Small intestine (tissue), 7 donors: ENCODE measurements around the gene C2orf42. TPM values are rescaled to one million over a fixed set of nuclear protein-coding genes. Genes with fewer than 3 reads are reported as not detected.
"Not testable (repeated sequence)": the region's sequence is repeated elsewhere in the genome, so short reads cannot be mapped to it uniquely, and the experiment has no call there.

Source experiments
- DNase-seq, 2 donors: peaks; one replicate each; pipeline versions ENCODE4 v3.0.0 to v3.0.0-alpha.2; 2013
- FAIRE-seq: peaks from 2 replicates; lab custom pipeline; 2012; peaks lifted over from hg19 to GRCh38; lab: Jason Lieb, UNC
- H3K27ac ChIP-seq, 3 donors: one replicate each; pipeline ENCODE4 v1.5.1; 2013; ENCODE audit warnings: low read length in 2 of 3, mild to moderate bottlenecking in 2 of 3, control low read depth in 1 of 3, inconsistent platforms in 1 of 3, low read depth in 1 of 3, moderate library complexity in 1 of 3
- H3K27me3 ChIP-seq, 3 donors: one replicate each; pipeline ENCODE4 v1.6.1; 2013; ENCODE audit warnings: low read length in 3 of 3, inconsistent platforms in 1 of 3; ENCODE audit not compliant: control insufficient read depth in 3 of 3, insufficient read depth in 3 of 3
- H3K36me3 ChIP-seq, 3 donors: one replicate each; pipeline ENCODE4 v1.6.1; 2013; ENCODE audit warnings: low read length in 3 of 3, inconsistent platforms in 1 of 3, low read depth in 1 of 3, mild to moderate bottlenecking in 1 of 3, moderate library complexity in 1 of 3; ENCODE audit not compliant: control insufficient read depth in 3 of 3, insufficient read depth in 2 of 3
- H3K4me1 ChIP-seq, 3 donors: one replicate each; pipeline ENCODE4 v1.6.1; 2013; ENCODE audit warnings: low read length in 2 of 3, inconsistent platforms in 1 of 3, low read depth in 1 of 3, mild to moderate bottlenecking in 1 of 3, moderate library complexity in 1 of 3; ENCODE audit not compliant: control insufficient read depth in 3 of 3, insufficient read depth in 2 of 3
- H3K4me3 ChIP-seq, 3 donors: one replicate each; pipeline ENCODE4 v1.5.1; 2013; ENCODE audit warnings: low read length in 3 of 3, control low read depth in 1 of 3, inconsistent platforms in 1 of 3, low read depth in 1 of 3, mild to moderate bottlenecking in 1 of 3, moderate library complexity in 1 of 3
- H3K9me3 ChIP-seq, 2 donors: one replicate each; pipeline ENCODE4 v1.6.1; 2013; ENCODE audit warnings: low read depth in 1 of 2, low read length in 1 of 2; ENCODE audit not compliant: control insufficient read depth in 2 of 2, insufficient read depth in 1 of 2
- WGBS, 3 donors: extraction: QIAGEN DNeasy Blood & Tissue Kit; methylation state at CpG; one replicate each; pipeline ENCODE4 v1.1.7; 2013; 5-methylcytosine and 5-hydroxymethylcytosine counted together
- polyA plus RNA-seq, 4 donors: library from polyadenylated mRNA; stranded (reverse) in 3 of 4; unstranded in 1 of 4; fragments of 200-250 nt in 3 of 4; fragments of 120-200 nt in 1 of 4; gene quantifications; one replicate each; pipeline versions ENCODE4 v1.2.1 to v1.2.3, GENCODE V29; 2013
- donor health status: healthy with polysubstance abuse.
- donor health status: control.
- donor health status: control.
- donor health status: Bipolar disorder and iron deficiency.
- donor health status: healthy.

C2orf42 gene
- polyA plus RNA-seq, 4 donors = 4.3 to 11.9 (median 7.0) TPM

- Histone ChIP-seq H3K36me3 (no peaks in the 10 kb centered on the region), H3K4me3 (no peak overlapping the region), H3K9me3 (no peaks in the 10 kb centered on the region), H3K27ac (peak overlapping the region in 2 of 3 donors; percentile 28 to 80), H3K4me1 (peaks cover 4 to 40% (median 11%) of the 10 kb centered on the region in 3 donors), H3K27me3 (no peaks in the 10 kb centered on the region)
- WGBS, 3 donors = 75 to 79% (median 77%) methylated on average over 7 of the region's 7 CpGs
- FAIRE-seq (no peak), DNase-seq (peak; percentile 63)
Observed at GRCh38 chr2:70111752-70112591, 78.8 kb downstream of the C2orf42 start.

DNA sequence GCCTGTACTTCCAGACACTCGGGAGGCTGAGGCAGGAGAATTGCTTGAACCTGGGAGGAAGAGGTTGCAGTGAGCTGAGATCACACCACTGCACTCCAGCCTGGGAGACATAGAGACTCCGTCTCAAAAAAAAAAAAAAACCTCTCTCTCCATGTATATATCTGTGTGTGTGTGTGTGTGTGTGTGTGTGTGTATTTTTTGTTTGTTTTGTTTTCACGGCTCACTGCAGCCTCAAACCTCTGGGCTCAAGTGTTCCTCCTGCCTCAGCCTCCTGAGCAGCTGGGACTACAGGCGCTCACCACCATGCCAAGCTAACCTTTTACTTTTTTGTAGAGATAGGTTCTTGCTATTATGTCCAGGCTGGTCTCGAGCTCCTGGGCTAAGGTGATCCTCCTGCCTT, 80.4 kb downstream of the C2orf42 start:
- peak overlapping the region in 1 of 3 donors; percentile 94 for H3K27ac ChIP-seq
- H3K27me3 ChIP-seq, H3K9me3 ChIP-seq, H3K4me3 ChIP-seq, DNase-seq, H3K36me3 ChIP-seq, FAIRE-seq: not testable (repeated sequence)
- peaks cover 4 to 40% (median 11%) of the 10 kb centered on the region in 3 donors for H3K4me1 ChIP-seq
- 86 to 95% (median 88%) methylated on average over 4 to 5 of the region's 5 CpGs for WGBS, 3 donors

DNA sequence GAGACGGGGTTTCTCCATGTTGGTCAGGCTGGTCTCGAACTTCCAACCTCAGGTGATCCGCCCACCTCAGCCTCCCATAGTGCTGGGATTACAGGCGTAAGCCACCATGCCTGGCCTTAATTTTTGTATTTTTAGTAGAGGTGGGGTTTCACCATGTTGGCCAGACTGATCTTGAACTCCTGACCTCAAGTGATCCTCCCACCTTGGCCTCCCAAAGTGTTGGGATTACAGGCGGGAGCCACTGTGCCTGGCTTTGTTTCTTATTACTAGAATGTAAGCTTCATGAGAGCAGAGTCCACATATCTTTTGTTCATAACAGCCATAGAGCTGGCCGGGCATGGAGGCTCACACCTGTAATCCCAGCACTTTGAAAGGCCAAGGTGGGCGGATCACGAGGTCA, 84.7 kb downstream of the C2orf42 start:
- H3K27ac ChIP-seq, H3K36me3 ChIP-seq, FAIRE-seq, DNase-seq, H3K9me3 ChIP-seq, H3K4me3 ChIP-seq, H3K27me3 ChIP-seq: not testable (repeated sequence)
- WGBS, 3 donors = 92 to 97% (median 95%) methylated on average over 8 of the region's 8 CpGs
- peaks cover 4 to 39% (median 5%) of the 10 kb centered on the region in 3 donors for H3K4me1 ChIP-seq

- no peak for FAIRE-seq
- WGBS, 3 donors = 15 to 35% (median 16%) methylated on average over 11 of the region's 11 CpGs
Observed at GRCh38 chr2:70104231-70105111, 86.3 kb downstream of the C2orf42 start.

DNA sequence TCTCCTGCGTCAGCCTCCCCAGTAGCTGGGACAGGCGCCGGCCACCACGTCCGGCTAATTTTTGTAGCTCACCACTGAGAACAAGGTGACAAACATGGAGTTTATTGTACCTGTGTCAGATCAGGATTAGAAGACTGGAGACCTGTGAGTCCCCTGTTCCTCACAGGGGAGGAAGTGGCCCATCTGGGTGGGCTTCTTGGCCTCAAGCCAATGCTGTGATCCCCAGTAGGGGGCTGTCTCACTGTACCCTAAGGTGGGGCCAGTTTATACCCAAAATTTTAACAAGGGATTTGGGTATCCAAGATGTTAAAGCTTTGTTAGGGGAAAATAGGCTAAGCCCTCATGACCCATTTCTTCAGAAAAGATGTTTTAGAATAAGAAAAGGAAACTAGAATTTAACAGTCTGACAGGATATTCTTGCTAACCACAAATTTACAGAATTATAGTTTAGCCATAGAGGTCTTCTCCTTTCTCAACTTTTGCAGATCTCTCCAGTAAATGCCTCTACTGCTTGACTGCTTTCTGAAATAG, 87.2 kb downstream of the C2orf42 start:
- H3K36me3 ChIP-seq = no peaks in the 10 kb centered on the region
- H3K27ac ChIP-seq = peak overlapping the region; percentile 76 to 85 (median 79)
- H3K27me3 ChIP-seq = no peaks in the 10 kb centered on the region
- H3K4me3 ChIP-seq = no peak overlapping the region
- WGBS, 3 donors = 77 to 83% (median 82%) methylated on average over 5 of the region's 5 CpGs
- no peak for DNase-seq
- peaks cover 3 to 25% (median 5%) of the 10 kb centered on the region in 3 donors for H3K4me1 ChIP-seq
- no peaks in the 10 kb centered on the region for H3K9me3 ChIP-seq
- FAIRE-seq = no peak

More at GRCh38 chr2:70104231-70105111, 86.3 kb downstream of the C2orf42 start:
- H3K27me3 ChIP-seq = no peaks in the 10 kb centered on the region
- peak overlapping the region; percentile 48 to 79 (median 54) for H3K27ac ChIP-seq
- peak in 1 of 2 donors; percentile 90 for DNase-seq
- no peaks in the 10 kb centered on the region for H3K9me3 ChIP-seq
- H3K4me3 ChIP-seq = peak overlapping the region in 1 of 3 donors; percentile 11
- no peaks in the 10 kb centered on the region for H3K36me3 ChIP-seq
- peaks cover 3 to 32% (median 5%) of the 10 kb centered on the region in 3 donors for H3K4me1 ChIP-seq

- FAIRE-seq, H3K4me3 ChIP-seq, H3K27ac ChIP-seq, H3K27me3 ChIP-seq, DNase-seq, H3K9me3 ChIP-seq, H3K36me3 ChIP-seq: not testable (repeated sequence)
- peaks cover 0 to 13% (median 3%) of the 10 kb centered on the region in 3 donors for H3K4me1 ChIP-seq
- WGBS, 3 donors = 95 to 98% (median 97%) methylated on average over 29 of the region's 29 CpGs
Observed at GRCh38 chr2:70102323-70102905, 88.4 kb downstream of the C2orf42 start.

- FAIRE-seq, H3K4me1 ChIP-seq, H3K27me3 ChIP-seq, H3K9me3 ChIP-seq, H3K27ac ChIP-seq, H3K4me3 ChIP-seq, DNase-seq, H3K36me3 ChIP-seq: not testable (repeated sequence)
- 90 to 94% (median 91%) methylated on average over 11 of the region's 11 CpGs for WGBS, 3 donors
Observed at GRCh38 chr2:70101686-70102085, 89.1 kb downstream of the C2orf42 start.

GRCh38 chr2:70101174-70101573, 89.6 kb downstream of the C2orf42 start:
- no peaks in the 10 kb centered on the region for H3K9me3 ChIP-seq
- DNase-seq (no peak), FAIRE-seq (no peak)
- no peaks in the 10 kb centered on the region for H3K36me3 ChIP-seq
- WGBS, 3 donors = 95% methylated on average over 6 of the region's 6 CpGs
- H3K4me3 ChIP-seq = no peak overlapping the region
- no peaks in the 10 kb centered on the region for H3K27me3 ChIP-seq
- H3K27ac ChIP-seq = no peak overlapping the region
- H3K4me1 ChIP-seq = peaks cover 0 to 10% (median 0%) of the 10 kb centered on the region in 3 donors
